Activated CD4-positive, CD25-positive, alpha-beta regulatory T cell treated with anti-CD3 and anti-CD28 coated beads, Interleukin-2, amount 50 U/mL, for 24 hours (primary cell): ENCODE data around the gene FAM216B.
A peak's percentile ranks its signal among the peaks of the same experiment; 100 is the strongest.
"Not testable (repeated sequence)": the region's sequence is repeated elsewhere in the genome, so short reads cannot be mapped to it uniquely, and the experiment has no call there.

Experiments used
- ATAC-seq, 2 donors: fragments of 150-1000 bp; cut with Tn5 transposase; one replicate each; pipeline ENCODE4 v1.10.0; 2021; ENCODE audit warnings: mild to moderate bottlenecking in 1 of 2, moderate library complexity in 1 of 2

FAM216B gene

GRCh38 chr13:42786715-42787114, 5.3 kb downstream of the FAM216B start:
- ATAC-seq: no peak

DNA sequence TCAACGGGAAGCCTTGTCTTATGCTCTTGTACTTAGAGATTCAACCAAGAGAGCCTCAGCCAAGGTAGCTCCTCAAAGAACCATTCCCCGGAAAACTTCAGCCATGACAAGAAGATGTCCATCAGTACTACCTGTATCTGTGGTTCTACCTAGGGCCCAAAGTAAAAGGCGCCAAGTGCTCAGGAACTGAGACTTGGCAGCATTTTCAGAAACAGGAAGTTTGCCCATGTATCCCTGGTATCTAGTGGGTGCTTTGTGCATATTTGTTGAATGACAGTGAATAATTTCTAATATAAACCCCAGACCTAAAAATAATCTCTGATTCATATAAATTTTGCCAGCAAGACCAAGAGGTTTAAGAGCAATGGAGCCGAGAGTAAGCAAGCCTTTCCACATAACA, 7.2 kb downstream of the FAM216B start:
- ATAC-seq: no peak

DNA sequence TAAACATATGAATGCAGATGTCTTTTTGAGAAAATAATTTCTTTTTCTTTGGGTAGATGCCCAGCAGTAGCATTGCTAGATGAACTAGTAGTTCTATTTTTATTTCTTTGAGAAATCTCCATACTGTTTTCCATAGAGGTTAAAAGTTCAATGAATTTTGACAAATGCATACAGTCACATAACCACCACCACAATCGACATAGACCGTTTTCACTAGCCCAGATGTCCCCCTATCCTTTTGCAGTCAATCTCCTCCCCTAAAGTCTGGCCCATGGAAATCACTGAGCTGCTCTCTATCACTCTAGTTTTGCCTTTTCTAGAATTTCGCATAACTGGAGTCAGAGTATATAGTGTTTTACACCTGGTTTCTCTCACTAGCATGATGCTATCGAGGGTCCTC, 10.8 kb downstream of the FAM216B start:
- no peak for ATAC-seq

DNA sequence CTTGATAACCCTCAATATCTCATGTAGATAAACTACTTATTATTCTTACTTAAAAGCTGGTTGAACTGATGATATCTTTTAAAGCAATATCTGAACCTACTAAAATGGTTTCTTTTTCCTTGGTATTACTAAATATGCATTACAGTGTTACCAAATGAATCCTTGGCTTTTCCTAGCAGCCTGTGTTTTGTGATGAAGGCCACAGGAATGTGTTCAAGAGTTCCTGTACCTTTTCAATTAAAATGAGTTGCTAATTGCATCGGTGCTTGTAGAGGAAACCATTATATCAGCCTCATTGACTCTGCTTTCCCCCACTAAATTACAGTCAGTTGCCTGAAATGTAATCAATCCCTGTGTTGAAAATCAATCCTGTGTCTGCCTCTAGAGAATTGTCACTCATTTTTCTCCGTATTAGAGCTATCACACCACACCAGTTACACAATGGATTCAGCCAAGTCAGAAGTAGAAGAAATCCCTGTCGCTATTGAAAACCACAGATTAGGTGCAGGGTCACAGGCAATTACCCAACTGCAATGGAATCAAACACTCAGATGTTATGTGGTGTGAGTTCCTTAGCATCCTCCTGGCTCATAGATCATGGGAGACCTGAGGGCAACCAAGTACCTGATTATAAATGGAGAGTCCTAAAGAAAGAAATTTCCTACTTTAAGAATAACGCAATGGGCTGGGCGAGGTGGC, 13.3 kb downstream of the FAM216B start:
- ATAC-seq: no peak

DNA sequence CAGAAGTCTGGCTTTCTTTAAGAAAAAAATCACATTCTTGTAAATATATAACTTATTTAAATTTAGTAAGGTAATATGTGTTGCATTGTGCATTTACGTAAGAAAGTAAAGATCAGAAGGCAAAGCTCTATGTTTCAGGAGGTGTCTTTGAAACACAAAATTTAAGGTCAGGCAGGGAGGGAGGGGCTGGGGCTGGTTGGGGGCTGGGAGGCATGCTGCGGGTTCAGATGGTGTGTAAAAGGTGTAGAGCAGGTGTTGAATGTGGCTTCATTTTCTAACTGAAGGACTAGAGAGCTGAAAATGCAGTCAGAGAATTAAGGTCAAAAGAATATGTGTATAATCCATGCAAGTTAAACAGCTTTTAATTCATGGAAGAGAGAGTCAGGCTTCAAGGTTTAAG, 14.3 kb downstream of the FAM216B start:
- ATAC-seq: no peak

DNA sequence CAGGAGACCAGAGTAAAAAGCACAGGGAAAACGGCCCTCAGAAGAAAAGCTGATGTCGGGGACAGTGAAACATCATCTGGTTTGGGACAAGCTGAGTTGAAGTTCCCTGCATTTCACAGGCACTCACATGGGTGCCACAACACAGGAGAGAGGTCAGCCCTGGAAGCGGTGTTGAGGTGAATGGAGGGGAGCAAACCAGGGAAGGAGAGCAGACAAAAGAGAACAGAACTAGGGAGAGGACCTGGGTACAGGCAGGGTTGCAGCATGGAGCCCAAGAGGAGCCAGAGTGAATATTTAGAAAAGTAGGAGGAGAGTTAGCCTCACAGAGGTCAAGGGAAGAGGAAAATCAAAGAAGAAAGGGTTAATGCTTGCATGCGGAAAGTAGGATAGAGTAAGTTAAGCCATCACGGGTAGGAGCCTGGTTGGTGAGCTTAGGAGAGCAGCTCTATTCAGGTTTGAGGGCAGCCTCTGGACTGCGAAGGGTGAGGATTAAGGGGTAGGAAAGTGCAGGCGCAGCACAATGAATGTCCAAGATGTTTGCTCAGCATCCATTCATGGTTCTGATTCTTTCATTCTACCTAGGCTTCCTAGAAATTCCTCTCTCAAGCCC, 15.5 kb downstream of the FAM216B start:
- ATAC-seq: no peak

DNA sequence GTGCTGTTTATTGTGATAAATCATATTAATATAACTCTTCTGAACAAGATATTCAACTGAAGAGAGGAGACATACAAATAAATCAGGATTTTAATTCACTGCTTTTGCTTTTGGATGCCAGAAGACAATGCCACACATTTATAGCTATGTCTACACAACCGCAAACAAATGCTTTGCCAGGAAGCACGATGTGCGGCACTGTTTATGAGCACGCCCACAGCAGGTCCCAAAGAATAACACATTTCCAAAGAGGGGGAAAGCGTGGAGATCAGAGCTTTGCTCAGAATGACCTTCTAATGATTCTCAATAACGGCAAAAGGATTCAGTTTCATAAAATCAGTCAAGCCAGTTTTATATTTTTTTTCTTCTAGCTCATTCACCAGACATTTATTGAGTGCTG, 16.7 kb downstream of the FAM216B start:
- no peak for ATAC-seq

GRCh38 chr13:42800109-42800643, 18.8 kb downstream of the FAM216B start:
- no peak for ATAC-seq

DNA sequence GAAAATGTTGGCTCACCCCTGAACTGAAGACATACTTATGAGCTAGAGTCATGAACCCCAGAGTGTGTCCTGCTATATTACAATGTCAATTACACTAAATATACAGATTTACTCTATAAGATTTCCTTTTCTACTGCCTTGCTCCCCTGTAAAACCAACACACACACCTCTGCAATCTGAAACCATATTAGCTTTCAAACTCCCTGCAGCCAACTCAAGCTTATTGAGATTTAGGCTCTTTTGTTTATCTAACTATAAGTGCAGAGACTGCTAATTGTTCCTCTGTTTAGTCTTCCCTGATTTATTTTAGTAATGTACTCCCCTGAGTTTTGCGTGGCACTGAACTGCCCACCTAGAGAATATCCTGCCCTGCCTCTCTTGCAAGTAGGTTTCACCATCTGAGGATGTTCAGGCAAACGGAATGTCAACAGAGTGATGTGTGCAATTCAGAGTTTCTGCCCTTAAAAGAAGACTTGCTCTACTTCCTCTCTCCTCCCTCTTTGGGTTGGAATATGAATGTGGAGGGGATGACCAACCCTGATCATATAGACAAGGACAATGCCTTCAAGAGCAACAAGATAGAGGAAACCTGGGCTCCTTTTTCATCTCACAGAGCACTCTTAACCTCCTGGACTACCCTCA, 22.3 kb downstream of the FAM216B start:
- no peak for ATAC-seq

GRCh38 chr13:42804244-42804874, 23.0 kb downstream of the FAM216B start:
- no peak for ATAC-seq

GRCh38 chr13:42807241-42807640, 25.9 kb downstream of the FAM216B start:
- no peak for ATAC-seq

- ATAC-seq: no peak
Observed at GRCh38 chr13:42807866-42808265, 26.5 kb downstream of the FAM216B start.

- ATAC-seq: peak; percentile 35 to 56
Observed at GRCh38 chr13:42808341-42808940, 27.1 kb downstream of the FAM216B start.

- ATAC-seq: no peak
Observed at GRCh38 chr13:42812316-42812715, 30.9 kb downstream of the FAM216B start.

- ATAC-seq: no peak
Observed at GRCh38 chr13:42814868-42815267, 33.5 kb downstream of the FAM216B start.

DNA sequence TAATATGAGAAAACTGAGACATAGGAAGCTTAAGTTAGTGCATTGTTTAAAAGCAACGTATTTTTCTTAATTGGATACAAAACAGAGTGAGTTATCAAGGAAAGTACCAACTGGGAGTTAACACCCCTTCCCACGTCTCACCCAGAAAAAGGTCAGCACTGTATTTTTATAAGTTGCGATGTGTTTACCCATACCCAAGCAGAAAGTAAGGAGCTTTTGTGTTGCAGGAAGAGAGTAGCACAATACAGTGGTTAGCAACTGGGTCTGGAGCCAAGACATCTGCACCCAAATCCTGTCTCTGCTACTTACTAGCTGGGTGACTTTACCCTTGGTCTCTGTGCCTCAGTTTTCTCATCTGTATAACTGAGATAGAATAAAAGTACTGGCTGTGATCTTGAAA, 34.3 kb downstream of the FAM216B start:
- no peak for ATAC-seq

DNA sequence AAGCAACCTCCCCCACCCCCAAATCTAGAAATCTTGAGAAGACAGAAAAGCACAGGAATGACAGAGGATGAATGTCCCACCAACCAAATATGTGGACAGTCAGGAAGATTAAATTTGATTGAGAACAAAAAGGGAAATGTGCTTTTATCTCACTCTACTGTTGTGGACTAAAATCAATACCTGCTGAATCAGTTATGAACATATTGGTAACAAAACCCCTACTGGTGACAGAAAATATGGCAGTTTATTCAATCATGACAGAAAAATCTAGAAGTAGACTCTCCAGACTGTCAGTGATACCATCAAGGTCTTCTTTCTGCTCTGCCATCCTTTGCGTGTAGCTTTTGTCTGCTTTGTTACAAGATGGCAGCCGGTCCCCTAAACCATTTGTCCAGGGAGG, 35.2 kb downstream of the FAM216B start:
- no peak for ATAC-seq

- ATAC-seq: not testable (repeated sequence)
Observed at GRCh38 chr13:42819687-42820086, 38.3 kb downstream of the FAM216B start.

DNA sequence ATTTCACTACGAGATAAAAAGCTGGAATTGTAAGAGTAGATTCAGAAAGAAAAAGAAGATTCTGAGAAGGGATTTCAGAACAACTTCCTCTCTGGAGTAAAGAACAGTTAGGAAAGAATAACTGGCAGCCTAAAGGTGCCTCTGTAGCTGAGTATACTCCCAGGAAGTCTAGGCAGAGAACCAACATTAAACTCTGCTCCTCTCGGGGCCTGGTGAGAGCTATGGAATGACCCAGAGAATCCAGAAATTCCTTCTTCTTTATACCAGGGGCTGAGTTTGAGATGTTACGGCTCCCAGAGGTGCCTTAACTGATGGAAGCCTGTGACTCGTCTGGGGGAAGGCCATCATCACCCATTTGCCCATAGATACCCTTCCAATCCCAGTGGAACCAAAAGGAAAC, 39.1 kb downstream of the FAM216B start:
- ATAC-seq: no peak

DNA sequence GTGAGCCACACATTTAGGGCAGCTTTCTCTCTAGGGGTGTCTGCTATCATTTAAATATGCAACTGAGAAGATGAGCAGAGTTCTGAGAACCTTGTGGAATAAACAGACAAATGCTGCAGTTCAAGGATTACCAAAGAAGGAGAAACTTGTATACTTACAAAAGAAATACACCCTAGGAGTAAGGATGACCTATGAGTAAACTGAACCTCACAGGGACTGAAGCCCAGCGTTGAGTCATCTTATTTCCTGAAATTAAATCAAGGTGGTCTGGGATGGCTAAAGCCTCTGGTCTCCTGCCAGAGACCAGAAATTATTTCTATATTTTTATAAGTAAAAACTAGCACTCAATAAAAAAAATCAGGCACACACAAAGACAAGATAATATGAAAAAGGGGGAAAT, 40.1 kb downstream of the FAM216B start:
- no peak for ATAC-seq

DNA sequence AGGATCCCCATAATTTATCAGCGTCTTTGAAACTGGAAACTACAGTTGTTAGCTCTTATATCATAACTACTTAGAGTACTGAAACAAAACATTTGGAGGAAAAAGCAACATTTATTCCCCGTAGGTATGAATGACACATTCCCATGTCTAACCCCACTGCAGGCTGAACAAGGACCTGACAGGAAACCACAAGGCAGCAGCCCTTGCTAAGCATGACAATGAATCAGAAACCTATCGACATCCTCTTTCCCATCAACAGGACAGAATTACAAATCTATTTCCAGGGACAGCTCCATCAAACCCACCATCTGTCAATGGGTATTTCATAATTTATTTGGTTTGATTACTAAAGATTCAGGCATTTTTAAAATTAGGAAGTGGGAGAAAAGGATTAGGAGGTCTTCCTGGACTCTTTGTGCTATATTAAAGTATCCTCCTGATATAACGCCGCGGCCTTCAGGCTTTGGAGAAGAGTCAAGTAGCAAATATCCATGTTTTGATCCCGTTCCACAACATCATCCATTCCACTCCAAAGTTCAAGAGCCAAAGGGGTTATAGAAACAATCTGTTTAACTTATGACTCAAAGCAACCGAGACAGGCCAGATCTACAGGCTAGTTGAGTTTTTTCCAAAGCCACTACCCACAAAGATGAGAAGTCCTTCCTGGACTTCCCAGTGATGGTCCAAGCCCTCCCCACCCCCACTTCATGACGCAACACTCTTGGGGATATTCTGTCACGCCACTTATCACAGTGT, 51.1 kb downstream of the FAM216B start:
- no peak for ATAC-seq

DNA sequence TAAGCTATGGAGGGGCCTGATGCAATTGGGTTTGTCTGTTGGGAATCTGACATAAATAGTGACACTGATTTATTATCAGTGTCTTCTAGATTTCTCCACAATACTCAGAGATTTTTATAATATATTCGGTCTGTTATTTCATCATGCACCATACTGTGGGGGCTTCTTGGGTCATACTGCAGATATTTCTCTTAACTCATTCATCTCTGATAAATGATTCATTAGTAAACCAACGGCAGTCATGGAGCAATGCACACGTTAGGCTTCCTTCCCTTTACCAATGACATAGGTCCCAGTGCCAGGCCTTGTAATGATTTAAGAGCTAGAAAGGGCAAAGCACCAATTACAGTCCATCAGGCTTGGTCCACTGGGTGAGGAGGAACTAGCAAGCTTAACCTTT, 53.6 kb downstream of the FAM216B start:
- no peak for ATAC-seq
